Measurements from ENCODE around the gene BRD1.

DNA sequence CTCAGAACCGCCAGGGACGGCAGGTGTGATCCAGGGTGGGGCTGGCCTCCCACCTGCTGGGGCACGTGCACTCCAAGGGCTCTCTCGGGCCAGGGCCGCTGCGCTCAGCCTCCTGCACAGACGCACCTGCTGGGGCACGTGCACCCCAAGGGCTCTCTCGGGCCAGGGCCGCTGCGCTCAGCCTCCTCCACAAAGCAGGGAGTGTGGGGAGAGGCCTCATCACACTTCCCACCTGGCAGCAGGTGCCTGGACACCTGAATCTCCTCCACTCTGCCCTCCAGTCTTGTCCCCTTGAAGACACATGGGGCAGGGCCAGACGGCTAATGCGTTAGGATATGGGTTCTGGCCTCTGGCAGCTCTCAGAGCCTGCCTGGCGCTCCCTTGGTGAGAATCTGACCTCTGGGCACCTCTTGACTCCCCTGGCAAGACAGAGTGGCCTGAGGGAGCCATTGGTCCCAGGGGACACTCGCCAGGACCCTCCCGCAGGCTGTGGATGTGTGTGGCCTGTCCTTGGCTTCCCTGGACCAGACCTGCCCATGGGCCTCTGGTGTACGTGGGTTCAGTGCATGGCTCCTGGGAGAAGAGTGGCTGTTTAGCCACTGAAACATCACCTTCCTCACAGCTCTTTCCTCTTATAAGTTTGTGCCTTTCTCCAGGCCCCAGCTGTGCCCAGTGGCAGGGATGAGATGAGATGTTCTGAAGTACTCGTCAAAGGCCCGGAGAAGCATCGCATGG, 73.5 kb downstream of the BRD1 start:
- TF ChIP-seq CTCF (IDR thresholded peaks at IDR 0.05): no peak
- TF ChIP-seq EP300 (IDR thresholded peaks at IDR 0.05): no peak
- TF ChIP-seq POLR2A (IDR thresholded peaks at IDR 0.05): no peak

Measured in suprapubic skin (tissue), 3 donors.